Esophagus muscularis mucosa (tissue), 4 donors: Measurements from ENCODE around the gene HAGHL. TPM values are rescaled to one million over a fixed set of nuclear protein-coding genes. Genes with fewer than 3 reads are reported as not detected.

ENCODE experiments used
- DNase-seq: peaks from one replicate; pipeline ENCODE4 v3.0.0-alpha.2; 2017; ENCODE audit errors: extremely low spot score
- H3K27ac ChIP-seq, 4 donors: fragments of 200-600 bp; sonication (generic); replicated peaks in 1 of 4; 1 replicate in 3 of 4; 2 replicates in 1 of 4; pipeline ENCODE4 v1.5.1; 2016 to 2019; ENCODE audit warnings: mild to moderate bottlenecking in 1 of 4
- H3K27me3 ChIP-seq, 4 donors: fragments of 200-600 bp; sonication (generic); one replicate each; pipeline versions ENCODE4 v1.5.1 to v1.6.0; 2016 to 2019
- H3K36me3 ChIP-seq, 4 donors: fragments of 200-600 bp; sonication (generic); one replicate each; pipeline ENCODE4 v1.5.1; 2016 to 2019
- H3K4me1 ChIP-seq, 4 donors: fragments of 200-600 bp; sonication (generic); one replicate each; pipeline ENCODE4 v1.5.1; 2016 to 2019
- H3K4me3 ChIP-seq, 4 donors: fragments of 200-600 bp; sonication (generic); 1 replicate in 2 of 4; 2 replicates in 2 of 4; pipeline ENCODE4 v1.5.1; 2016 to 2019; ENCODE audit warnings: mild to moderate bottlenecking in 4 of 4, moderate library complexity in 1 of 4
- H3K9me3 ChIP-seq, 4 donors: fragments of 200-600 bp; sonication (generic); 1 replicate in 3 of 4; 2 replicates in 1 of 4; pipeline ENCODE4 v1.5.1; 2016 to 2019
- CTCF ChIP-seq, 3 experiments: fragments of 200-600 bp in 2 of 3; fragments of 450-650 bp in 1 of 3; sonication (generic) in 2 of 3; IDR thresholded peaks; one replicate each; pipeline ENCODE4 v1.5.1; 2017 to 2019; ENCODE audit warnings: antibody characterized with exemption in 3 of 3, mild to moderate bottlenecking in 2 of 3, moderate library complexity in 1 of 3
- EP300 ChIP-seq: sonication (generic); formaldehyde crosslinking; IDR thresholded peaks from one replicate; pipeline ENCODE4 v1.6.1; 2017; ENCODE audit warnings: antibody characterized with exemption
- POLR2A ChIP-seq: fragments of 450-650 bp; IDR thresholded peaks from one replicate; pipeline ENCODE4 v1.6.1; 2017; ENCODE audit warnings: antibody characterized with exemption, moderate library complexity, mild to moderate bottlenecking, low read depth
- POLR2AphosphoS5 ChIP-seq, 2 donors: sonication (generic); formaldehyde crosslinking; IDR thresholded peaks; one replicate each; pipeline ENCODE4 v1.6.1; 2017; ENCODE audit warnings: antibody characterized with exemption in 2 of 2
- WGBS: methylation state at CpG from one replicate; pipeline ENCODE4 v1.1.5; 2018; 5-methylcytosine and 5-hydroxymethylcytosine counted together
- intact Hi-C: fragments of 100-400 bp; cut with DNase I; formaldehyde crosslinking; loops from one replicate; pipeline ENCODE4 v1.15.1; 2023
- total RNA-seq, 4 donors: library from RNA; depleted of rRNA; stranded (reverse); fragments of >200 nt; gene quantifications; one replicate each; pipeline versions ENCODE4 v1.1.0 to v1.2.1, GENCODE V29; 2016

HAGHL gene
- 1 to 10 TPM; 1.7 to 5.6 (median 4.5) TPM for total RNA-seq

GRCh38 chr16:726438-727290 is at the start of gene HAGHL, which contains the start of gene CCDC78:
TSS of gene HAGHL (plus strand) at chr16:727106. CDS start at chr16:727510, 404 bp downstream.
TSS of gene CCDC78 (minus strand) at chr16:726443. CDS start at chr16:726367, 76 bp downstream.
- H3K36me3 ChIP-seq, result peaks cover 8 to 26% (median 18%) of the 10 kb centered on the region in 4 donors
- peaks cover 0 to 53% (median 24%) of the 10 kb centered on the region in 4 donors for H3K27me3 ChIP-seq
- peaks cover 29 to 45% (median 40%) of the 10 kb centered on the region in 4 donors for H3K4me1 ChIP-seq
- no CpG with 5 or more reads among the region's 88 CpGs for WGBS
- no peak for TF ChIP-seq EP300
- H3K9me3 ChIP-seq, result no peaks in the 10 kb centered on the region
- DNase-seq, result no peak
- H3K4me3 ChIP-seq, result peak within 1 kb of the TSS; percentile 56 to 66 (median 58)
- intact Hi-C loops, result no loop called here
- no peak within 1 kb of the TSS for H3K27ac ChIP-seq

- Histone ChIP-seq H3K4me1 (peaks cover 37 to 58% (median 50%) of the 10 kb centered on the region in 4 donors), H3K9me3 (no peaks in the 10 kb centered on the region), H3K4me3 (no peak overlapping the region), H3K27ac (no peak overlapping the region), H3K27me3 (peaks cover 0 to 5% (median 0%) of the 10 kb centered on the region in 4 donors), H3K36me3 (peaks cover 22 to 29% (median 29%) of the 10 kb centered on the region in 4 donors)
- intact Hi-C loops, result no loop called here
- TF ChIP-seq CTCF (IDR thresholded peaks at IDR 0.05) (no peak), POLR2AphosphoS5 (IDR thresholded peaks at IDR 0.05) (no peak), POLR2A (no peak), EP300 (no peak)
- 65% methylated on average over 21 of the region's 57 CpGs for WGBS
- DNase-seq, result no peak
Measured at GRCh38 chr16:677316-678190, 49.4 kb upstream of the HAGHL start.

- 79% methylated on average over 11 of the region's 21 CpGs for WGBS
Measured at GRCh38 chr16:678209-678857, 48.6 kb upstream of the HAGHL start.

GRCh38 chr16:678858-679813 is 47.8 kb upstream of the HAGHL start:
- intact Hi-C loops, result no loop called here
- no peak for DNase-seq

More at GRCh38 chr16:678209-678857, 48.6 kb upstream of the HAGHL start:
- peaks cover 45 to 66% (median 57%) of the 10 kb centered on the region in 4 donors for H3K4me1 ChIP-seq
- peaks cover 20 to 29% (median 29%) of the 10 kb centered on the region in 4 donors for H3K36me3 ChIP-seq
- intact Hi-C loops, result no loop called here
- TF ChIP-seq POLR2AphosphoS5 (IDR thresholded peaks at IDR 0.05), result no peak
- no peak for TF ChIP-seq EP300
- no peak for TF ChIP-seq POLR2A
- TF ChIP-seq CTCF (IDR thresholded peaks at IDR 0.05), result no peak
- H3K4me3 ChIP-seq, result no peak overlapping the region
- H3K27ac ChIP-seq, result peak overlapping the region in 1 of 4 donors; percentile 96
- no peak for DNase-seq
- H3K9me3 ChIP-seq, result no peaks in the 10 kb centered on the region
- peaks cover 0 to 5% (median 0%) of the 10 kb centered on the region in 4 donors for H3K27me3 ChIP-seq

More at GRCh38 chr16:678858-679813, 47.8 kb upstream of the HAGHL start:
- WGBS, result 4% methylated on average over 17 of the region's 52 CpGs
- Histone ChIP-seq H3K27me3 (peaks cover 0 to 5% (median 0%) of the 10 kb centered on the region in 4 donors), H3K4me3 (peak overlapping the region; percentile 81 to 98 (median 96)), H3K9me3 (no peaks in the 10 kb centered on the region), H3K27ac (peak overlapping the region; percentile 93 to 98 (median 96)), H3K4me1 (peaks cover 49 to 70% (median 63%) of the 10 kb centered on the region in 4 donors), H3K36me3 (peaks cover 16 to 23% (median 23%) of the 10 kb centered on the region in 4 donors)
- TF ChIP-seq POLR2A (no peak), POLR2AphosphoS5 (IDR thresholded peaks at IDR 0.05) (peak in 1 of 2 donors; percentile 25)
